GM18861 (cell line): Measurements from ENCODE around the gene CTNNB1.

ENCODE experiments used
- ATAC-seq: cut with Tn5 transposase; IDR thresholded peaks from one replicate; pipeline ENCODE4 v1.9.1; 2021; ENCODE audit not compliant: unreplicated experiment

CTNNB1 gene

GRCh38 chr3:41190509-41191284 is 8.6 kb upstream of the CTNNB1 start:
- no peak for ATAC-seq

GRCh38 chr3:41192885-41193284 is 6.4 kb upstream of the CTNNB1 start:
- no peak for ATAC-seq

- ATAC-seq, result no peak
Measured at GRCh38 chr3:41193794-41194539, 5.3 kb upstream of the CTNNB1 start.

- no peak for ATAC-seq
Measured at GRCh38 chr3:41194701-41195100, 4.6 kb upstream of the CTNNB1 start.

GRCh38 chr3:41195946-41196345 is 3.4 kb upstream of the CTNNB1 start:
- no peak for ATAC-seq

GRCh38 chr3:41196499-41197410 is 2.5 kb upstream of the CTNNB1 start:
- ATAC-seq, result no peak

- ATAC-seq, result no peak
Measured at GRCh38 chr3:41198046-41198445, 1.3 kb upstream of the CTNNB1 start.

GRCh38 chr3:41198526-41198925 is 779 bp upstream of the CTNNB1 start:
- ATAC-seq, result no peak

GRCh38 chr3:41199866-41200668 is 762 bp downstream of the CTNNB1 start:
- no peak for ATAC-seq

GRCh38 chr3:41200669-41201021 is 1.3 kb downstream of the CTNNB1 start:
- no peak for ATAC-seq

- ATAC-seq, result no peak
Measured at GRCh38 chr3:41202075-41202833, 2.9 kb downstream of the CTNNB1 start.

- no peak for ATAC-seq
Measured at GRCh38 chr3:41202834-41203345, 3.6 kb downstream of the CTNNB1 start.

GRCh38 chr3:41204369-41204768 is 5.1 kb downstream of the CTNNB1 start:
- no peak for ATAC-seq

- ATAC-seq, result no peak
Measured at GRCh38 chr3:41205591-41205990, 6.3 kb downstream of the CTNNB1 start.

- ATAC-seq, result no peak
Measured at GRCh38 chr3:41207355-41207754, 8.1 kb downstream of the CTNNB1 start.

GRCh38 chr3:41208507-41209220 is 9.4 kb downstream of the CTNNB1 start:
- ATAC-seq, result no peak

- ATAC-seq, result no peak
Measured at GRCh38 chr3:41209646-41210045, 10.3 kb downstream of the CTNNB1 start.

- no peak for ATAC-seq
Measured at GRCh38 chr3:41210966-41211365, 11.7 kb downstream of the CTNNB1 start.

GRCh38 chr3:41212088-41212487 is 12.8 kb downstream of the CTNNB1 start:
- no peak for ATAC-seq
